NOMO-1 (cell line): ENCODE data around the gene CASP8AP2.
"Not testable (repeated sequence)": the region's sequence is repeated elsewhere in the genome, so short reads cannot be mapped to it uniquely, and the experiment has no call there.

Source experiments
- DNase-seq, 2 experiments: peaks; one replicate each; lab custom pipeline; 2025; ENCODE audit not compliant: unreplicated experiment in 2 of 2; lab: John Stamatoyannopoulos, UW

Gene CASP8AP2

GRCh38 chr6:89886378-89887120 lies 56.9 kb downstream of the CASP8AP2 start:
- DNase-seq: no peak

- DNase-seq: no peak
Measured at GRCh38 chr6:89887452-89888137, 57.9 kb downstream of the CASP8AP2 start.

- no peak for DNase-seq
Measured at GRCh38 chr6:89888138-89888514, 58.4 kb downstream of the CASP8AP2 start.

GRCh38 chr6:89888871-89889270 lies 59.2 kb downstream of the CASP8AP2 start:
- peak in 1 of 2 experiments; percentile 4 for DNase-seq

GRCh38 chr6:89890845-89891528 lies 61.3 kb downstream of the CASP8AP2 start:
- DNase-seq: not testable (repeated sequence)

- DNase-seq: not testable (repeated sequence)
Measured at GRCh38 chr6:89892577-89892976, 62.9 kb downstream of the CASP8AP2 start.

- DNase-seq: no peak
Measured at GRCh38 chr6:89894169-89894568, 64.5 kb downstream of the CASP8AP2 start, which contains the start of gene GJA10. TSS of gene GJA10 (plus strand) at chr6:89894469. CDS start at chr6:89894469, 0 bp downstream.

GRCh38 chr6:89895276-89895874 lies 65.7 kb downstream of the CASP8AP2 start:
- no peak for DNase-seq

- DNase-seq: not testable (repeated sequence)
Measured at GRCh38 chr6:89910001-89910901, 80.6 kb downstream of the CASP8AP2 start.

GRCh38 chr6:89910902-89911240 lies 81.2 kb downstream of the CASP8AP2 start:
- peak in 1 of 2 experiments; percentile 22 for DNase-seq

GRCh38 chr6:89916136-89916920 lies 86.6 kb downstream of the CASP8AP2 start:
- no peak for DNase-seq

- no peak for DNase-seq
Measured at GRCh38 chr6:89917216-89917615, 87.5 kb downstream of the CASP8AP2 start.

GRCh38 chr6:89917801-89918366 lies 88.2 kb downstream of the CASP8AP2 start:
- no peak for DNase-seq
